IgD-negative memory B cell (primary cell): ENCODE measurements around the gene GGT1. TPM values are rescaled to one million over a fixed set of nuclear protein-coding genes. Genes with fewer than 3 reads are reported as not detected.

Source experiments
- polyA plus RNA-seq: library from polyadenylated mRNA; unstranded; fragments of 300-500 nt; fragmentation: Illumina TruSeq; gene quantifications from one replicate; pipeline ENCODE4 v1.2.3, GENCODE V29; 2021

GGT1 gene
- polyA plus RNA-seq, 1 donor from 2014 or later = 10.8 TPM

Other genes with a start within 250 kb of the GGT1 start
- gene ADORA2A, start 175.6 kb upstream of the GGT1 start, polyA plus RNA-seq = 26.6 TPM
- not detected for gene UPB1, start 107.9 kb upstream of the GGT1 start, polyA plus RNA-seq
- 323 TPM for gene GUCD1, start 48.1 kb upstream of the GGT1 start, polyA plus RNA-seq
- gene SNRPD3, start 47.2 kb upstream of the GGT1 start, polyA plus RNA-seq = 141 TPM
- gene LRRC75B, start 10.1 kb upstream of the GGT1 start, polyA plus RNA-seq = 0.63 TPM
- gene PIWIL3, start 171.5 kb downstream of the GGT1 start, polyA plus RNA-seq = not detected
- gene SGSM1, start 203.0 kb downstream of the GGT1 start, polyA plus RNA-seq = 0.44 TPM